Midbrain (tissue), 1 donor: ENCODE measurements around the gene RNF25.

Experiments
- DNase-seq: peaks from one replicate; lab custom pipeline; 2025; lab: John Stamatoyannopoulos, UW

The RNF25 gene

DNA sequence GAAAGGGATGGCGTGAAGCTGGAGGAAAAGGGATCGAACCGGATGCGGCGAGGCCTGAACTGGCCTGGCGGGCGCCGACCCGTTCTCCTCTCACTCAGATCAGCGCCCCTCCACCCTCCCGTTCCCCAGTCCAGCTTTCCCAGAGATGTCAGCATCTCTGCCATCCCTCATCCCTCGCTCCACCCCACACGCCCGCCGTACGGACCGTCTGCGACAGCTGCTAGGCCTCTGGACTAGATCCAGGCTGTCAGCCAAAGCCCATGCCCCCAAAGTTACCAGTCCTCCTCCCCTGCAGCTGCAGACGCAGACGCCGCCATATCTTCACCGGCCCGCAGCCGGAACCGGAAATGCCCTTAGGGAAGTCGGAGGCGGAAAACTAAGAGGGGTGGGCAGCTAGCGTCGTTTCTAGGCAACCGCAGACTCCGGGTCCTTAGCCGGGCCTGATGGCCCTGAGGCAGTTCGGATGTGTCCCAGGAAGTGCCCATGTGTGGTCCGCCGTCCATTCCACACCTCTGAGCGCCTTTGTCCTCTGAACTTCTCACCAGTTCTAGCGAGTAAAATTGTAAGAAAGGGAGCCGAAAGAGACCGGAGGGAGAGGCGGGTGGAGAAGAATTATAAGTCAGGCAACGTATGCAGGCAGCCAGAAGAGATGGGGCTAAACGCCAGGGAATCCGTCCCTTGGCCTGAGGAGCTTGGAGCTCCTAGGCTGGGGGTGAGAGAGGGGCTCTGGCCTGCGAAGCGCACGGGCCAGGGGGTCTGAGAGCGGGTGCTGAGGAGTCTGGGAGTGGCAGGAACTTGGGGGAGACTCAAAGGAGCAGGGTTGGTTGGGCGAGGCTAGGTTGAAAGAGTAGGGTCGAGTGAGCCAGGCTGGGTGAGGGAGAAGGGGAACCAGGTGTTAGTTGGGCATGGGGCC, at the start of gene RNF25, which contains the start of gene STK36:
RNF25 (minus strand) TSS at position 349 of the 913 bp plus-strand sequence; CDS start at position 317, 32 bp downstream.
STK36 (plus strand) TSS at position 433 of the 913 bp plus-strand sequence. CDS start 744 bp downstream, outside the sequence.
- peak; percentile 93 for DNase-seq

DNA sequence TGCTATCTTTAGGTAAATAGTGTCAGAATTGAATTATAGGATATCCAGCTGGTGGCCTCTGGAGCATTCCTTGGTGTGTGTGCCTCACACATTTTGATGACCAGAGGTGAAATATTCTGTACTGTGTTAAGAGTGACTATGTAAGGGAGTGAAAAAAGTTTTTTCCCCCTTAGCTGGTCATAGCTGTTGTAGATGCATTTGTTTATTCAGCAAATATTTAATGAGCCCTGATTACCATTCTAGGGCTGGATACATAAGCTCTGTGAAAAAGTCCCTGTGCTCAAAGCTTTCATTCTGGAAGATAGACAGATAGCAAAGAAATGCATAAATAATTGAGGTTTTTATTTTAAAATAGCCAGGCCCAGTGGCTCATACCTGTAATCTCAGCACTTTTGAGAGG, 49.7 kb upstream of the RNF25 start:
- DNase-seq, result no peak

DNA sequence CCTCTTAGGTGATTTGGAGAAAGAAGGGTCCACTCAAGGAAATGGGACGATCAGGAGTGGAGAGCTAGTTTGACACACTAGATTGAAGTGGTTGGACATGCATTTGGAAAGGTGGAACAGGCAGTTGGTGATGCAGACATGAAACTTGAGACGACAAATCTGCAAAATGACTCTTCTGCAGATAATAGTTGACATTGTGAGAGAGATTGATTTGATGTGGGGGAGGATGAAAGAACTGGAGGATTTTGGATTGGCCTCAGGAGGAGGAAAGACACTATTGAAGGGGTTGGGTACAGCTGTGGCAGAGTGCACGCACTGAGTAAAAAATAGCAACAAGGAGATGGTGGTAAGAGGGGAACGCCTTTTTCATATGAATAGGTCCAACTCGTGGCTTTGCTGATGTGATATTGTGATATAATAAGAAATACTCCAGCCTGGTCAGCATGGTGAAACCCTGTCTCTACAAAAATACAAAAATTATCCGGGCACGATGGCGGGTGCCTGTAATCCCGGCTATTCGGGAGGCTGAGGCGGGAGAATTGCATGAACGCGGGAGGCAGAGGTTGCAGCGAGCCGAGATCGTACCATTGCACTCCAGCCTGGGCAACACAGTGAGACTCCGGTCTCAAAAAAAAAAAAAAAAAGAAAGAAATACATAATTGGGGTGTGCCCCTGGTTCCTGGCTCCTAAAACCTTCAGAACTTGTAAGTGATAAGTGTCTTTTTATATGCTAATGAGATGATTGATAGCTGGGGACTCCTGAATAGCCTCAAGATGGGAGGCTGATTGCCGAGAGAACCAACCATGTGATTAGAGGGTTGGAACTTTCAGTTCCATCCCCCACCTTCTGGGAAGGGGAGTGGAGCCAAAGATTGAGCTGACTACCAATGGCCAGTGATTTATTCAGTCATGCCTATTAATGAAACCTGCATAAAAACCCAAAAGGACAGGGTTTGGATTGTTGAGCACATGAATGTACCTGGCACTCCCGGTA, 48.5 kb upstream of the RNF25 start:
- DNase-seq, result no peak

- no peak for DNase-seq
Observed at GRCh38 chr2:218719457-218719856, 47.7 kb upstream of the RNF25 start.

GRCh38 chr2:218718058-218718457, 46.3 kb upstream of the RNF25 start:
- no peak for DNase-seq

GRCh38 chr2:218717262-218717661, 45.5 kb upstream of the RNF25 start:
- no peak for DNase-seq

- peak; percentile 49 for DNase-seq
Observed at GRCh38 chr2:218716070-218716469, 44.3 kb upstream of the RNF25 start.

DNA sequence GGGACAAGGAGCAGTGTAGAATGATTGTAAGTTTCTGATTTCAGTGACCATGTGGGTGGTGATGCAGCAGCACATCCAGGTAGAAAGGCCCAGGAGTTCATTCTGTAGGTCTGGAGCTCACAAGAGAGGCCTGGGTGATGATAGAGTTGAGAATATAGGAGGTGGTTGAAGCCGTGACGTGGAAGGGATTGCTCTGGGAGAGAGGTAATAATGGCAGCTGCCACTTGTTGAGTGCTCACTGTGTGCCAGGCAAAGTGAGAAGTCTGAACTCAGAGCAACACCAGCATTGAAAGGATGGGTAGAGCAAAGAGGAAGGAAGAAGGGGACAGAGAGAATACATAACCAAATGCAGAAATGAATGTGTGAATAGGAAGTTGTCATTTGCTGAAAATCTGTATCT, 42.1 kb upstream of the RNF25 start:
- DNase-seq, result no peak

- no peak for DNase-seq
Observed at GRCh38 chr2:218711550-218711929, 39.7 kb upstream of the RNF25 start.

- DNase-seq, result peak; percentile 98
Observed at GRCh38 chr2:218710687-218711549, 39.1 kb upstream of the RNF25 start, which contains the start of gene TTLL4. TSS of gene TTLL4 (plus strand) at chr2:218710835. CDS start at chr2:218737677, 26,842 bp downstream.

GRCh38 chr2:218710334-218710686, 38.5 kb upstream of the RNF25 start:
- no peak for DNase-seq

DNA sequence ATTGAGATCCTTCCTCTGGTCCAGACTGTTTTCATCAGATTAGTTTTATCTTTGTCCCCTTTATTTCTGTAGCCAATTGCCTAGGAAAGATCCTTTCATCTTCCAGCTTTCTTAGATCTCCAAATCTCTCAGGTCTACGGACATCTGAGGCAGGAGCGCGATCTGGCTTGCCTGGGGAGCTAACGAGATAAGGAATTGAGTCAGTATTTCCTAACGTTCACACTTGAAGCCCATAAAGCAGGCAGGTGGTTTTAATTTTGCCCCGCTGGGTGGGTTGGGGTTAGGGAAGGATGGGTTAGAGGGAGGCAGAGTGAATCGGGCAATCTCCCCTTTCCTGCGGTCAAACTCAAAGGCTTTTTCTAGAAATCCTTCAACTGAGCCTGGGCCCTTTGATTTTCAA, 38.1 kb upstream of the RNF25 start:
- no peak for DNase-seq

DNA sequence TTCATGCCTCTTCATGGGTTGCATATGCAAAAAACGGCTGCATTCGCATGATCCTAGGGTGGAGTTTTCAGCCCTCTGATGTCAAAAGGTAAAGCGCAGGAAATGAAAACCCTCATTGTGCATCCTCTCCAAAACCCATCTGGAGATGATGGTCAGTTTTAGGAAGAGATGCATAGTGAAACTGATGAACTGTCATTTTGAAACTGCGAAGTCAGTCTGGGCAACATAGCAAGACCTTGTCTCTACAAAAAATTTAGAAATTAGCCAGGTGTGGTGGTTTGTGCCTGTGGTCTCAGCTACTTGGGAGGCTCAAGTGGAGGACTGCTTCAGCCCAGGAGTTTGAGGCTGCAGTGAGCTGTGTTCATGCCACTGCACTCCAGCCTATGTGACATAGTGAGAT, 36.3 kb upstream of the RNF25 start:
- DNase-seq, result no peak

- DNase-seq, result no peak
Observed at GRCh38 chr2:218703341-218703740, 31.5 kb upstream of the RNF25 start.

DNA sequence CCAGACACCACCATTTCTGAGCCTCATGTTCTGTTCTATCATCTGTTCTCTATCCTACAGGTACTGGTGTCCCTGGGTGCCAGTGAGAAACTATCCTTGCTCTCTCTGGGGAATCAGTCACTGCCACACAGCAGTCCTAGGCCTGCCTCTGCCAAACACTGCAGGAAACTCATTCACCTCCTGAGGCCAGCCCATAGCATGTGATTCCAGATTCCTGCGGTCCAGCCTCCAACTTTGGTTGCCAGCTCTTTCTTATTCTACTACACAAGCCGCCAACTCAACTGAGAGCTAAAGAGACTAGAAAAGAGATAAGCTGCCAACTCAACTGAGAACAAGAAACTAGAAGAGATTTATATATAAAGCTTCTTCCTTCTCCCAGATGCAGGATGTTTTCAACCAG, 30.0 kb upstream of the RNF25 start:
- peak; percentile 11 for DNase-seq

- no peak for DNase-seq
Observed at GRCh38 chr2:218698885-218699284, 27.1 kb upstream of the RNF25 start.

- DNase-seq, result no peak
Observed at GRCh38 chr2:218694405-218695145, 22.8 kb upstream of the RNF25 start.

DNA sequence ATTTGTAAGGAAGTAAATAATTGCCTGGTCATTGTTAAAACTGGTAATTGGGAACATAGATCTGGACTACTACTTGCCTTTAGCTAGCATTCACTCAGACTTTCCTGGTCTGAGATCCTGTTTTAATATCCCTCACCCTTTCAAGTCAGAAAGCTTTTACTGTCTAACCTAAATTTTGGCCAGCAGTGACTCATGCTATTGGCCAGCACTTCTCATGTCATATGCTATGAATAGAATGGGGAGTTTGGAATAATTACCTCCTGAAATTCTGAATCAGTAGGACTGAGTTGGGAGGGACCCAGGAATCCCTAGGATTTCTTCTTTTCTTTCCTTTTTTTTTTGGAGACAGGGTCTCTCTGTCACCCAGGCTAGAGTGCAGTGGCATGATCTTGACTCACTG, 19.4 kb upstream of the RNF25 start:
- no peak for DNase-seq

DNA sequence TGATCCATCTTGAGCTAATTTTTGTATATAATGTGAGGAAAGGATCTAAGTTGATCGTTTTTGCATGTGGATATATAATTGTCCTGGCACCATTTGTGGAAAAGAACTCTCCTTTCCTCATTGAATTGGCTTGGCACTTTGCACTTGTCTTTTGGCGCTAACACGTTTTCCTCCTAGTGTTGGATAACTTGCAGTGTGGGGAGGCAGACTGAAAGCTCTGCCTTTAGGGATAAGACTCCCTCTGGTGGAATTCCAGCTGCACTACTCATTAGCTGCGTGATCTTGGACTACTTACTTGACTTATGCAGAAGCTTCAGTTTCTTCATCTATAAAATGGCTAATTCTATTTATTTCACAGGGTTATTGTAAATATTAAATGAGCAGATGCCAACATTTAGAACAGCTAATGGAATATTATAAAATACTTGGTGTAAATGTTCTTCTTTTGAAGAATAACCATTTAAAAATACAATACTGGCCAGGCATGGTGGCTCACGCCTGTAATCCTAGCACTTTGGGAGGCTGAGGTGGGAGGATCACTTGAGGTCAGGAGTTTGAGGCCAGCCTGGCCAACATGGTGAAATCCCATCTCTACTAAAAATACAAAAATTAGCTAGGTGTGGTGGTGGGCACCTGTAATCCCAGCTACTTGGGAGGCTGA, 15.7 kb upstream of the RNF25 start:
- DNase-seq, result peak; percentile 55

DNA sequence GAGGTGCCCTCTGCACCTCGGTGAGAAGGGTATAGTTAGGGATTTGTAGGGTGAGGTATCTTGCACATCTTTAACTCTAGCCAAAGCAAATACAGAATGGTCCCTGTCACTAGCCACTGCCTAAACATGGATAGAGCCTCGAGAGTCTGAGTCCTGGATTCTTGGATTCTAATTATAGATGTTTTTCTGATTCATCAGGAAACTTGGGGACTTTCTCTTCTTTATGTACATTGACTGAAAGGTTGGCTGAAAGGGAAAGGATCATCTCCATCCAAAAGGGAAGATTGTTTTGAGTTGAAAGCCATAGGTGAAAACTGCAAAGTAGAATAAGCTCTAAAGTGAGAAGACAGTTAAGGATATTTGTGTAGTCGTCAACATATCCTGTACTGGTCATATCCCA, 8.3 kb upstream of the RNF25 start:
- DNase-seq, result no peak
